Calu3 (cell line): ENCODE data around the gene EYA2. TPM values are rescaled to one million over a fixed set of nuclear protein-coding genes. Genes with fewer than 3 reads are reported as not detected.

Experiments used
- BruUV-seq: library from RNA; stranded (reverse); fragments of 400-500 nt; replicated peaks from 2 replicates; lab custom pipeline; 2021; lab: Mats Ljungman, UMichigan
- CTCF ChIA-PET: fragments of 300-600 bp; sonication (Branson Sonifier 250); formaldehyde crosslinking; loops from one replicate; lab custom pipeline; 2022; ENCODE audit warnings: antibody characterized with exemption; lab: Charles Lee
- DNase-seq: peaks from one replicate; pipeline ENCODE4 v3.0.0; 2022
- H3K27ac Mint-ChIP-seq: one replicate; pipeline ENCODE4 v1.8.0; 2022; ENCODE audit warnings: mixed read lengths; ENCODE audit not compliant: unreplicated experiment
- H3K27me3 Mint-ChIP-seq: one replicate; pipeline ENCODE4 v1.8.0; 2022; ENCODE audit warnings: mixed read lengths; ENCODE audit not compliant: unreplicated experiment
- H3K36me3 Mint-ChIP-seq: one replicate; pipeline ENCODE4 v1.8.0; 2022; ENCODE audit warnings: mild to moderate bottlenecking, moderate library complexity, mixed read lengths; ENCODE audit not compliant: insufficient read depth, unreplicated experiment
- H3K4me1 Mint-ChIP-seq: one replicate; pipeline ENCODE4 v1.8.0; 2022; ENCODE audit warnings: mild to moderate bottlenecking, low read depth, mixed read lengths; ENCODE audit not compliant: unreplicated experiment
- H3K4me3 Mint-ChIP-seq: one replicate; pipeline ENCODE4 v1.8.0; 2022; ENCODE audit warnings: mild to moderate bottlenecking, low read depth, moderate library complexity, mixed read lengths; ENCODE audit not compliant: unreplicated experiment
- H3K9me3 Mint-ChIP-seq: one replicate; pipeline ENCODE4 v1.8.0; 2022; ENCODE audit warnings: low read depth, mixed read lengths; ENCODE audit not compliant: unreplicated experiment
- CTCF ChIP-seq: fragments of 200-600 bp; IDR thresholded peaks from one replicate; pipeline ENCODE4 v1.8.0; 2022; ENCODE audit warnings: antibody characterized with exemption; ENCODE audit not compliant: unreplicated experiment
- intact Hi-C: fragments of 100-400 bp; cut with micrococcal nuclease; formaldehyde crosslinking; loops from one replicate; pipeline ENCODE4 v1.10.0; 2022; ENCODE audit not compliant: unreplicated experiment
- total RNA-seq: library from RNA; stranded (reverse); gene quantifications from 2 replicates; pipeline ENCODE4 v1.2.3, GENCODE V29; 2022

The EYA2 gene
- total RNA-seq, 1 experiment from 2014 or later, result 0.35 TPM

GRCh38 chr20:46895906-46896242 lies 1.2 kb downstream of the EYA2 start:
- intact Hi-C loops, result no loop called here
- Mint-ChIP-seq H3K4me1 (peaks cover 21% of the 10 kb centered on the region), H3K4me3 (peak overlapping the region; percentile 46), H3K27ac (no peak overlapping the region), H3K9me3 (peaks cover under 1% of the 10 kb centered on the region), H3K36me3 (no peaks in the 10 kb centered on the region), H3K27me3 (peaks cover 96% of the 10 kb centered on the region)
- no TSS peak for BruUV-seq
- CTCF ChIA-PET, result interaction anchor here (0.7 kb wide), 1 partner anchor 33 kb away, joined by 3 read pairs; no protein-coding TSS in a partner anchor
- no peak for DNase-seq
- TF ChIP-seq CTCF, result no peak

GRCh38 chr20:46897328-46897880 lies 2.8 kb downstream of the EYA2 start:
- Mint-ChIP-seq H3K4me1 (peaks cover 21% of the 10 kb centered on the region), H3K27ac (no peak overlapping the region), H3K4me3 (no peak overlapping the region), H3K9me3 (no peaks in the 10 kb centered on the region), H3K27me3 (peaks cover 100% of the 10 kb centered on the region), H3K36me3 (no peaks in the 10 kb centered on the region)
- CTCF ChIA-PET, result no interaction called here
- no peak for DNase-seq
- BruUV-seq, result no TSS peak
- TF ChIP-seq CTCF, result no peak
- intact Hi-C loops, result no loop called here

GRCh38 chr20:46898423-46898822 lies 3.8 kb downstream of the EYA2 start:
- DNase-seq, result no peak
- Mint-ChIP-seq H3K27me3 (peaks cover 100% of the 10 kb centered on the region), H3K4me1 (peaks cover 21% of the 10 kb centered on the region), H3K36me3 (no peaks in the 10 kb centered on the region), H3K4me3 (no peak overlapping the region), H3K9me3 (no peaks in the 10 kb centered on the region), H3K27ac (no peak overlapping the region)
- intact Hi-C loops, result no loop called here
- CTCF ChIA-PET, result interaction anchor here (0.7 kb wide), 1 partner anchor 964 kb away, joined by 5 read pairs; no protein-coding TSS in a partner anchor
- BruUV-seq, result no TSS peak
- no peak for TF ChIP-seq CTCF

- CTCF ChIA-PET, result interaction anchor here (0.6 kb wide), 1 partner anchor 146 kb away, joined by 3 read pairs; no protein-coding TSS in a partner anchor
- no TSS peak for BruUV-seq
- H3K4me3 Mint-ChIP-seq, result no peak overlapping the region
- intact Hi-C loops, result no loop called here
- no peak for DNase-seq
- TF ChIP-seq CTCF, result no peak
- peaks cover 12% of the 10 kb centered on the region for H3K4me1 Mint-ChIP-seq
- no peaks in the 10 kb centered on the region for H3K36me3 Mint-ChIP-seq
- H3K9me3 Mint-ChIP-seq, result no peaks in the 10 kb centered on the region
- no peak overlapping the region for H3K27ac Mint-ChIP-seq
- H3K27me3 Mint-ChIP-seq, result peaks cover 93% of the 10 kb centered on the region
Observed at GRCh38 chr20:46899621-46900020, 5.0 kb downstream of the EYA2 start.
